ENCODE data around the gene SLC24A4. TPM values are rescaled to one million over a fixed set of nuclear protein-coding genes. Genes with fewer than 3 reads are reported as not detected.

Gene SLC24A4
- total RNA-seq, 1 experiment from 2014 or later: 0.02 TPM

GRCh38 chr14:92499234-92499633 lies 176.3 kb downstream of the SLC24A4 start:
- Histone ChIP-seq H3K27ac (no peak overlapping the region), H3K9me3 (replicated peaks) (no peaks in the 10 kb centered on the region), H3K36me3 (no peaks in the 10 kb centered on the region), H3K4me1 (peaks cover 19% of the 10 kb centered on the region), H3K27me3 (no peaks in the 10 kb centered on the region), H3K4me3 (no peak overlapping the region)
- DNase-seq: peak in 1 of 2 experiments; percentile 61

DNA sequence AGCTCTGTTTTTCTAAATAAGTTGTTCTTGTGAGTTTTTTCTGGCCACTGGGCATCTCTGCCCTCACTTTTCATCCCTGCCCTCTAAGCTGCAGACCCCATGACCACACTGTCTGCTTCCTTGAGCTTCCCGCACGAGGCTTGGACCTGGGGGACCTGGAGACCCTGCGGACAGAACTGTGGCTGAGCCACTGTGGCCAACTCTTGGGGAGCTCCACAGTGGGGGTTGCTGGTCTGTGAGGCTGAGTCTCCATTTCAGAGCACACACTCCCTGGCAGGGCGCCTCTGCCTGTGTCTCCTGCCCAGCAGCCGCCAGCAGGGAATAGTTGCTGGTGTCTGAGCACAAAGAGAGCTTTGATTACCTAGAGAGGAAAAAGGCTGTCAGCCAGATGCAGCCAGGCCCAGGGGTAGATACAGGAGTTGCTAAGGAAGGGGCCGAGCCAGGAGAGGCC lies 177.6 kb downstream of the SLC24A4 start:
- Histone ChIP-seq H3K4me1 (peaks cover 20% of the 10 kb centered on the region), H3K36me3 (no peaks in the 10 kb centered on the region), H3K27me3 (no peaks in the 10 kb centered on the region), H3K4me3 (no peak overlapping the region), H3K27ac (no peak overlapping the region), H3K9me3 (replicated peaks) (no peaks in the 10 kb centered on the region)
- peak in 1 of 2 experiments; percentile 48 for DNase-seq

DNA sequence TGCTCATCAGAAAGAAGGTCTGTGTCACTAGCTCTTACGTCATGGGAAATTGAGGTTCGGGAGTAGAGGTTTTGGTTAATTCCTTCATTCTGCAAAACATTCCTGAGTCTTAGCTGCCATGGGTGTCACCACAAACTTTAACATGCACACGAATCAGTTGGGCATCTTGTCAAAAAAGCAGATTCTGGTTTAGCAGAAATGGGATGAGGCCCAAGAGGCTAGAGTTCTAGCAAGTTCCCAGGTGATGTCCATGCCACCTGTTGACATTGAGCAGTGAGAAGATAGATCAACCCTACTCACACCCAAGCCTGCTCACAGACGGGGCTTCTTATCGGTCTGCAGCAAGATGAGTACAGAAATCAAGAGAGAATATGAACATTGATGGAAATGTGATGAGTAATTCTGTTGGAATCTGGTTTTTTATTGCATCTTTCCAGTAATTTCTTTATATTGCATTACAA lies 179.0 kb downstream of the SLC24A4 start:
- Histone ChIP-seq H3K27ac (no peak overlapping the region), H3K4me1 (peaks cover 20% of the 10 kb centered on the region), H3K4me3 (no peak overlapping the region), H3K9me3 (replicated peaks) (no peaks in the 10 kb centered on the region), H3K36me3 (no peaks in the 10 kb centered on the region), H3K27me3 (no peaks in the 10 kb centered on the region)
- DNase-seq: no peak

GRCh38 chr14:92502541-92503286 lies 179.7 kb downstream of the SLC24A4 start:
- H3K4me3 ChIP-seq: no peak overlapping the region
- no peaks in the 10 kb centered on the region for H3K27me3 ChIP-seq
- H3K4me1 ChIP-seq: peaks cover 20% of the 10 kb centered on the region
- H3K36me3 ChIP-seq: no peaks in the 10 kb centered on the region
- H3K9me3 ChIP-seq (replicated peaks): no peaks in the 10 kb centered on the region
- no peak overlapping the region for H3K27ac ChIP-seq
- no peak for DNase-seq

GRCh38 chr14:92503756-92504491 lies 181.0 kb downstream of the SLC24A4 start:
- H3K4me3 ChIP-seq: no peak overlapping the region
- H3K9me3 ChIP-seq (replicated peaks): no peaks in the 10 kb centered on the region
- no peaks in the 10 kb centered on the region for H3K27me3 ChIP-seq
- no peaks in the 10 kb centered on the region for H3K36me3 ChIP-seq
- peak; percentile 14 to 54 for DNase-seq
- peak overlapping the region; percentile 28; the same call in 1 of the 2 replicates for H3K27ac ChIP-seq
- peaks cover 18% of the 10 kb centered on the region for H3K4me1 ChIP-seq

GRCh38 chr14:92505826-92506225 lies 182.9 kb downstream of the SLC24A4 start:
- DNase-seq: no peak
- Histone ChIP-seq H3K36me3 (no peaks in the 10 kb centered on the region), H3K27ac (no peak overlapping the region), H3K4me3 (no peak overlapping the region), H3K27me3 (no peaks in the 10 kb centered on the region), H3K4me1 (peaks cover 16% of the 10 kb centered on the region), H3K9me3 (replicated peaks) (no peaks in the 10 kb centered on the region)

GRCh38 chr14:92506231-92506630 lies 183.3 kb downstream of the SLC24A4 start:
- H3K9me3 ChIP-seq (replicated peaks): no peaks in the 10 kb centered on the region
- H3K36me3 ChIP-seq: no peaks in the 10 kb centered on the region
- DNase-seq: no peak
- H3K27me3 ChIP-seq: no peaks in the 10 kb centered on the region
- H3K4me1 ChIP-seq: peaks cover 14% of the 10 kb centered on the region
- no peak overlapping the region for H3K4me3 ChIP-seq
- H3K27ac ChIP-seq: no peak overlapping the region

DNA sequence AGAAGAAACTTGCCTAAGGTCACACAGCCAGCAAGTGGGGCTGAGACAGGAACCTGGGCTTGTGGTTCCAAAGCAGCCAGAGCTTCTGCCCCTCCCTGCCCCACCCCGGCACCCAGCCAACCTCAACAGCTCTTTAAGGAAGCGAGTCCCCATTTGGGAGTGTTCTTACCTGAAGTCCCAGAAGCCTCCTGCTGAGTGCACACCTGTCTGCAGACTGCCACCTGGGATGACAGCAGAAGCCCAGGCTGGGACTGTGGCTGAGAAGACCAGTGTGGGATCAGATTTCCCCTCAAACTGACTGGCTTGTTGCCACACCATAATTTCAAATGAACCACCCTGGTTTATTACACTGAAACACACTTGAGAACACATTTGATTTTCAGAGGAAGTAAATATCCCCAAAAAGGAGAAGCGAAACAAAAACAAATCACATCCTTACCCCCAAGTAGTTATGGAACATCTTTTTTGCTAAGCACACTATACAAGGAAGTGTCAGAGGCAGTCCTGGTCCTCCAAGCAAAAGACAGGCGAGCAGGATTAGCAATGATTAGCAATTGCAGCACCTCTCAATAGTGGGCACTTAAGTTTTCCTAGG lies 184.3 kb downstream of the SLC24A4 start:
- Histone ChIP-seq H3K27me3 (no peaks in the 10 kb centered on the region), H3K4me1 (peaks cover 10% of the 10 kb centered on the region), H3K36me3 (no peaks in the 10 kb centered on the region), H3K9me3 (replicated peaks) (no peaks in the 10 kb centered on the region), H3K27ac (no peak overlapping the region), H3K4me3 (no peak overlapping the region)
- DNase-seq: no peak

- no peak overlapping the region for H3K27ac ChIP-seq
- DNase-seq: no peak
- no peaks in the 10 kb centered on the region for H3K36me3 ChIP-seq
- H3K9me3 ChIP-seq (replicated peaks): no peaks in the 10 kb centered on the region
- H3K4me3 ChIP-seq: no peak overlapping the region
- H3K27me3 ChIP-seq: no peaks in the 10 kb centered on the region
- no peaks in the 10 kb centered on the region for H3K4me1 ChIP-seq
Observed at GRCh38 chr14:92510972-92511371, 188.0 kb downstream of the SLC24A4 start.

- DNase-seq: no peak
- H3K27ac ChIP-seq: no peak overlapping the region
- H3K27me3 ChIP-seq: no peaks in the 10 kb centered on the region
Observed at GRCh38 chr14:92511453-92512238, 188.7 kb downstream of the SLC24A4 start.

DNA sequence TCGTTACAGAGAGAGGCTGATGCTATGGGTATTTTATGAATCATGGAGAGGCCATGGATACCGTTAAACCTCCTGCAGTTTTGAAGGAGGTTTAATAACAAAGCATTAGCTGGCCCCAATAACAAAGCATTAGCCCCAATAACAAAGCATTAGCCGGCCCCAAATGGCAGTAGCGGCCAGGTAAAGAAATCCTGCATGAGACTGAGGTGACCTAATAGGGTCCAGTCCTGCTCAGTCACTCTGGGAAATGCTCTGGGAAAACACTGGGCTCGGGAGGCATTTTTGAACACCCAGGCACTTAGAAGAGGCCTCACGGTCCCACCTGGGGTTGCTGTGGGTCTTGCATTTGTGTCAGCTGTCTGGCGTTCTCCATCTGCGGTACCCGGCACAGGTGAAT lies 189.8 kb downstream of the SLC24A4 start:
- Histone ChIP-seq H3K9me3 (replicated peaks) (no peaks in the 10 kb centered on the region), H3K4me1 (no peaks in the 10 kb centered on the region), H3K27me3 (no peaks in the 10 kb centered on the region), H3K27ac (no peak overlapping the region), H3K4me3 (no peak overlapping the region), H3K36me3 (no peaks in the 10 kb centered on the region)
- DNase-seq: no peak

More at GRCh38 chr14:92511453-92512238, 188.7 kb downstream of the SLC24A4 start:
- Histone ChIP-seq H3K4me3 (no peak overlapping the region), H3K36me3 (no peaks in the 10 kb centered on the region), H3K9me3 (replicated peaks) (no peaks in the 10 kb centered on the region), H3K4me1 (no peaks in the 10 kb centered on the region)

DNA sequence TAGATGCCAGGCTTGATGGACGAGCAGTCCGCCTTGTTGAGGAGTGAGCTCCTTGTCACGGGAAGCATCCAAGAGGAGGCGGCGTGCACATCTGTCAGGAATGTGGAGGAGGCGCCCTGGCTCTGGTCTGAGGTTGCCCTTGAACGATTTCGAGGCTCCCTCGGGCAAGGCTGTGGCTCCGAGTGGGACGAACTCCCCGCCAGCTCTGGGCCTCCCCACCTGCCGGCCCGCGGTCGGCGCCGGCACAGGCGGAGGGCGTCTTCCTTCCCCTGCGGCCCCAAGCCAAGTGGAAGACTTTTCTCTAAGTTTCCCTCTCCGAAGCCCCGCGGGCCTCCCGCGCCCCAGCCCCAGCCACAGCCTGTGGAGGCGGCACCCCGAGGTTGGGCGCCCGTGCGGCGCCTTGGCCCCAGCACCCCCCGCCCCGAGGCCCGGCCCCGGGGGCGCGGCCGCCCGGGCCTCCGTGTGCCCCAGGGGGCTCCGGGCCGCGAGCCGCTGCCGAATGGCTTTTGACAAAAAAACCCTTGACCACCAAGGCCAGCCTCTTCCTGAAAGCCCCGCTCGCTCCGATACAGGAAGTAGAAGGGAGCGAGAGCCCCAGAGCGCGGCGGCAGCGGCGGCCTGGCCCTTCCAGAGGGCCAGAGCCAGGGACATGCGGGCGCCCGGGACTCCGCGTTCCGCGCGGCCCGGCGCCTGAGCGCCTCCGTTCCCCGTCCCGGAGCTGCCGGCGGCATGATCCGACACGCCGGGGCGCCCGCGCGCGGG lies 190.4 kb downstream of the SLC24A4 start, which contains the start of gene RIN3:
Gene RIN3, plus strand, starts transcription at position 578 of the 762 bp plus-strand sequence. Its CDS starts 152 bp downstream, at position 730.
- DNase-seq: no peak
- Histone ChIP-seq H3K9me3 (replicated peaks) (no peaks in the 10 kb centered on the region), H3K27me3 (no peaks in the 10 kb centered on the region), H3K36me3 (no peaks in the 10 kb centered on the region), H3K27ac (no peak within 1 kb of the TSS), H3K4me3 (no peak within 1 kb of the TSS), H3K4me1 (no peaks in the 10 kb centered on the region)

GRCh38 chr14:92513966-92514843 lies 191.2 kb downstream of the SLC24A4 start:
- H3K27ac ChIP-seq: no peak overlapping the region
- no peaks in the 10 kb centered on the region for H3K36me3 ChIP-seq
- DNase-seq: no peak

More at GRCh38 chr14:92513966-92514843, 191.2 kb downstream of the SLC24A4 start:
- no peak overlapping the region for H3K4me3 ChIP-seq
- H3K27me3 ChIP-seq: no peaks in the 10 kb centered on the region
- H3K9me3 ChIP-seq (replicated peaks): no peaks in the 10 kb centered on the region
- H3K4me1 ChIP-seq: no peaks in the 10 kb centered on the region
